Endothelial cell (in vitro differentiated cells): ENCODE measurements around the gene TBC1D22A. TPM values are rescaled to one million over a fixed set of nuclear protein-coding genes. Genes with fewer than 3 reads are reported as not detected.

Experiments used
- DNase-seq: peaks from one replicate; pipeline ENCODE4 v3.0.0; 2021; ENCODE audit warnings: low spot score
- H3K27ac Mint-ChIP-seq: one replicate; pipeline ENCODE4 v1.8.0; 2021; ENCODE audit warnings: mixed read lengths, inconsistent platforms; ENCODE audit not compliant: unreplicated experiment
- H3K27me3 Mint-ChIP-seq: one replicate; pipeline ENCODE4 v1.8.0; 2021; ENCODE audit warnings: mild to moderate bottlenecking, moderate library complexity, mixed read lengths, inconsistent platforms; ENCODE audit not compliant: unreplicated experiment
- H3K36me3 Mint-ChIP-seq: one replicate; pipeline ENCODE4 v1.8.0; 2021; ENCODE audit warnings: mild to moderate bottlenecking, low read depth, mixed read lengths, inconsistent platforms; ENCODE audit not compliant: unreplicated experiment
- H3K4me1 Mint-ChIP-seq: one replicate; pipeline ENCODE4 v1.8.0; 2021; ENCODE audit warnings: mild to moderate bottlenecking, mixed read lengths, inconsistent platforms; ENCODE audit not compliant: unreplicated experiment
- H3K4me3 Mint-ChIP-seq: one replicate; pipeline ENCODE4 v1.8.0; 2021; ENCODE audit warnings: mild to moderate bottlenecking, mixed read lengths, inconsistent platforms; ENCODE audit not compliant: unreplicated experiment
- H3K9me3 Mint-ChIP-seq: one replicate; pipeline ENCODE4 v1.8.0; 2021; ENCODE audit warnings: mixed read lengths, inconsistent platforms; ENCODE audit not compliant: unreplicated experiment
- CTCF ChIP-seq: fragments of 200-600 bp; sonication (generic); IDR thresholded peaks from one replicate; pipeline ENCODE4 v1.5.0; 2021; ENCODE audit warnings: antibody characterized with exemption; ENCODE audit not compliant: unreplicated experiment
- total RNA-seq: library from RNA; stranded (reverse); fragmentation: NEBNext Ultra II Directional; extraction: Animal tissue kit (Norgen Biotek cat#: 25700); gene quantifications from one replicate; pipeline ENCODE4 v1.2.1, GENCODE V29; 2021; ENCODE audit not compliant: unreplicated experiment

TBC1D22A gene
- total RNA-seq, 1 donor from 2014 or later, result 25.3 TPM

- peaks cover 4% of the 10 kb centered on the region for H3K27me3 Mint-ChIP-seq
- H3K4me1 Mint-ChIP-seq, result peaks cover 13% of the 10 kb centered on the region
- no peak for DNase-seq
- TF ChIP-seq CTCF, result no peak
- peaks cover 4% of the 10 kb centered on the region for H3K9me3 Mint-ChIP-seq
- H3K27ac Mint-ChIP-seq, result no peak overlapping the region
- no peak overlapping the region for H3K4me3 Mint-ChIP-seq
- no peaks in the 10 kb centered on the region for H3K36me3 Mint-ChIP-seq
These were observed 397.7 kb downstream of the TBC1D22A start for GRCh38 chr22:47160141-47160541.

- H3K36me3 Mint-ChIP-seq, result no peaks in the 10 kb centered on the region
- H3K27me3 Mint-ChIP-seq, result peaks cover 4% of the 10 kb centered on the region
- peaks cover 4% of the 10 kb centered on the region for H3K9me3 Mint-ChIP-seq
- H3K4me3 Mint-ChIP-seq, result no peak overlapping the region
- DNase-seq, result no peak
- H3K4me1 Mint-ChIP-seq, result peaks cover 13% of the 10 kb centered on the region
- TF ChIP-seq CTCF, result no peak
- peak overlapping the region; percentile 52 for H3K27ac Mint-ChIP-seq
These were observed 398.5 kb downstream of the TBC1D22A start for GRCh38 chr22:47160781-47161520.

DNA sequence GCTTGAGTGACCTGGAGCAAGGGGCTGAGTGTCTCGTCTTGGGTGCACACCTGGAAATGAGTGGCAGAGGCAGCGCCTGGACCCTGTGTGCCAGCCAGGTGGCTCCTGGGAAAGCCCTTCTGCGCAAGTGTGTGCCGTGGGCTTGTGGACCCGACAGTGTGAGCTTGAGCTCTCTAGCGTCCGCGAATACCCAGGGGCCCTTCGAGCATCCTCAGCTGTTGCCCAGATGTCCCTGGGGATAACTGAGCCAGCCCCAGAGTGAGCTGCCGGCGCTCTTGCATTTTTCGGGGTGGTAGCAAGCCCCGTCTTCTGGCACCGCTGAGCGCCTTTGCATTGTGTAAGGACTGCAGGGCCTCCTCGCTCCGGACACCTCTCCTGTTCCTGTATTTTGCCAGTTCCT, 399.2 kb downstream of the TBC1D22A start:
- no peak overlapping the region for H3K4me3 Mint-ChIP-seq
- DNase-seq, result no peak
- H3K4me1 Mint-ChIP-seq, result peaks cover 13% of the 10 kb centered on the region
- peaks cover 4% of the 10 kb centered on the region for H3K9me3 Mint-ChIP-seq
- H3K36me3 Mint-ChIP-seq, result no peaks in the 10 kb centered on the region
- no peak for TF ChIP-seq CTCF
- H3K27ac Mint-ChIP-seq, result no peak overlapping the region
- peaks cover 4% of the 10 kb centered on the region for H3K27me3 Mint-ChIP-seq

DNA sequence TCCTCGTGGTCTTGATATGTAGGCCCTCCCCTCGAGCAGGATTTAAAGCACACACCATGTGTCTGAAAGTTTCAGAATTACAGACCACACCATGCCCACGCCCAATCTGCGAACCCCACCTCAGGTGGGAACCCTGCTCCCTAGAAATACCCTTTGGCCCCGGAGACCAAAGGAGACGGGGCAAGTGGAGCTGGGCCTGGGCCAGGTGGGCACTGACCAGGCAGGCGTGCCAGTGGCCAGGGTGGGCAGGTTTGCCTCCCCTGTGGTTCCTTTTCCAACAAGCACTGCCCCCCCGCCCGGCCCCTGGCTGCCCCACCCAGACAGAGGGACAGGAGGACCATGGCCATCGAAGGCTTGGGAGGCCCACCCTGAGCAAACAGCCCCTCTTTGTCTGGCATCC, 400.4 kb downstream of the TBC1D22A start:
- TF ChIP-seq CTCF, result no peak
- Mint-ChIP-seq H3K4me1 (peaks cover 13% of the 10 kb centered on the region), H3K9me3 (peaks cover 7% of the 10 kb centered on the region), H3K4me3 (no peak overlapping the region), H3K27me3 (peaks cover 2% of the 10 kb centered on the region), H3K36me3 (peaks cover 9% of the 10 kb centered on the region), H3K27ac (no peak overlapping the region)
- DNase-seq, result no peak

DNA sequence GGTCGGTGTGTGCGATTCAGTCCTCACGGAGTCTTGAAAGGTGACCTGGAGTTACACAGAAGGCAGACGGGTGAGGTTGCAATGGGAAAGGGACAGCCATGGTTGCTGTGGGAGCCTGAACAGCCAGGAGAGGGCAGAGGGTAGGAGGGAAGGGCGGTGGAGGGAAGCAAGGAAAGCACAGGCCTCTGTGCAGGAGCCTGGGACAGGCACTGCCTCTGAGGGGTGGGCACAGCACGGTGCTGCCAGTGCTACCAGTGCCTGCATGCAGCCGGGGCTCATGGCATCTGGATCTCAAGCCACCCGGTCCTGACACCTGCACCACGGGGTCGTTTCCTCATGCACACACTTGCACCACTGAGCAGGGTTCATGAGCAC, 401.0 kb downstream of the TBC1D22A start:
- TF ChIP-seq CTCF, result no peak
- H3K9me3 Mint-ChIP-seq, result peaks cover 7% of the 10 kb centered on the region
- peaks cover 13% of the 10 kb centered on the region for H3K4me1 Mint-ChIP-seq
- H3K27me3 Mint-ChIP-seq, result peaks cover 2% of the 10 kb centered on the region
- peaks cover 11% of the 10 kb centered on the region for H3K36me3 Mint-ChIP-seq
- no peak for DNase-seq
- H3K4me3 Mint-ChIP-seq, result no peak overlapping the region
- peak overlapping the region; percentile 54 for H3K27ac Mint-ChIP-seq
